Psoas muscle (tissue), 8 donors: Measurements from ENCODE around the gene APBB1. TPM values are rescaled to one million over a fixed set of nuclear protein-coding genes. Genes with fewer than 3 reads are reported as not detected.

Experiments used
- ATAC-seq, 4 donors: fragments of 200-7000 bp; cut with Tn5 transposase; one replicate each; pipeline ENCODE4 v1.9.1; 2020; ENCODE audit warnings: moderate library complexity in 3 of 4, mild to moderate bottlenecking in 2 of 4
- DNase-seq, 2 donors: peaks; one replicate each; pipeline ENCODE4 v3.0.0-alpha.2; 2020
- H3K27ac ChIP-seq: fragments of 200-600 bp; one replicate; pipeline ENCODE4 v1.8.0; 2022
- H3K27me3 ChIP-seq, 3 donors: fragments of 200-600 bp in 1 of 3; one replicate each; pipeline versions ENCODE4 v1.6.1 to v1.8.0; 2013 to 2022; ENCODE audit warnings: low read length in 2 of 3, mild to moderate bottlenecking in 2 of 3, moderate library complexity in 1 of 3; ENCODE audit not compliant: insufficient read depth in 3 of 3
- H3K36me3 ChIP-seq, 2 donors: fragments of 200-600 bp in 1 of 2; one replicate each; pipeline versions ENCODE4 v1.6.1 to v1.8.0; 2013 to 2022; ENCODE audit warnings: low read depth in 1 of 2, mild to moderate bottlenecking in 1 of 2, moderate library complexity in 1 of 2; ENCODE audit not compliant: insufficient read depth in 1 of 2
- H3K4me1 ChIP-seq: fragments of 200-600 bp; one replicate; pipeline ENCODE4 v1.8.0; 2022
- H3K4me3 ChIP-seq: fragments of 200-600 bp; one replicate; pipeline ENCODE4 v1.8.0; 2022; ENCODE audit warnings: mild to moderate bottlenecking
- H3K9me3 ChIP-seq: fragments of 200-600 bp; one replicate; pipeline ENCODE4 v1.8.0; 2022
- CTCF ChIP-seq: fragments of 200-600 bp; IDR thresholded peaks from one replicate; pipeline ENCODE4 v1.8.0; 2022; ENCODE audit warnings: antibody characterized with exemption
- WGBS, 3 donors: extraction: QIAGEN DNeasy Blood & Tissue Kit; methylation state at CpG; one replicate each; pipeline versions ENCODE4 v1.1.6 to v1.1.7; 2013; 5-methylcytosine and 5-hydroxymethylcytosine counted together
- intact Hi-C, 2 donors: fragments of 100-400 bp; cut with DNase I; formaldehyde crosslinking; loops; one replicate each; pipeline versions ENCODE4 v1.11.0 to v1.14.2; 2022
- polyA plus RNA-seq, 3 donors: library from polyadenylated mRNA; stranded (reverse); fragments of 200-250 nt; gene quantifications; one replicate each; pipeline ENCODE4 v1.2.3, GENCODE V29; 2013
- total RNA-seq, 4 donors: library from RNA; stranded (reverse); fragmentation: NEBNext Ultra II Directional in 2 of 4; extraction: Animal tissue kit (Norgen Biotek cat#: 25700) in 2 of 4; gene quantifications; one replicate each; pipeline versions ENCODE4 v1.2.1 to v1.2.4, GENCODE V29; 2021 to 2023
- donor health status: healthy with polysubstance abuse.
- donor health status: DM: no; HTN: no; CAD: no; lungs with moderate emphysema.
- donor health status: Bipolar disorder and iron deficiency.
- donor health status: healthy.
- donor health status: DM: yes; HTN: yes; CAD: no.
- donor health status: DM: no; HTN: no; CAD: no.
- donor health status: DM: no; HTN: no; CAD: no.
- donor health status: DM: yes; HTN: yes; CAD: no.

APBB1 gene
- total and polyA plus RNA-seq, 7 donors: 36.5 to 53.9 (median 42.5) TPM

- DNase-seq: no peak
- Histone ChIP-seq H3K4me1 (no peaks in the 10 kb centered on the region), H3K9me3 (no peaks in the 10 kb centered on the region), H3K4me3 (no peak overlapping the region), H3K27ac (no peak overlapping the region), H3K36me3 (peaks cover 0 to 43% of the 10 kb centered on the region in 2 donors), H3K27me3 (no peaks in the 10 kb centered on the region)
- ATAC-seq: no peak
- intact Hi-C loops: no loop called here
- WGBS, 3 donors: 40 to 45% (median 45%) methylated on average over 2 of the region's 2 CpGs
- no peak for TF ChIP-seq CTCF
Observed at GRCh38 chr11:6406370-6406769, 12.5 kb downstream of the APBB1 start.

GRCh38 chr11:6405846-6406245 is 13.0 kb downstream of the APBB1 start:
- Histone ChIP-seq H3K9me3 (no peaks in the 10 kb centered on the region), H3K27me3 (no peaks in the 10 kb centered on the region), H3K27ac (no peak overlapping the region), H3K36me3 (peaks cover 0 to 45% of the 10 kb centered on the region in 2 donors), H3K4me3 (no peak overlapping the region), H3K4me1 (no peaks in the 10 kb centered on the region)
- WGBS, 3 donors: 90 to 94% (median 92%) methylated on average over 6 of the region's 6 CpGs
- TF ChIP-seq CTCF: no peak
- intact Hi-C loops: no loop called here
- no peak for ATAC-seq
- no peak for DNase-seq

- Histone ChIP-seq H3K4me1 (no peaks in the 10 kb centered on the region), H3K4me3 (no peak overlapping the region), H3K27ac (no peak overlapping the region), H3K36me3 (peaks cover 0 to 45% of the 10 kb centered on the region in 2 donors), H3K9me3 (no peaks in the 10 kb centered on the region), H3K27me3 (no peaks in the 10 kb centered on the region)
- DNase-seq (no peak), ATAC-seq (no peak)
- intact Hi-C loops: no loop called here
- no peak for TF ChIP-seq CTCF
- WGBS, 3 donors: 75 to 77% (median 77%) methylated on average over 13 of the region's 13 CpGs
Observed at GRCh38 chr11:6405052-6405667, 13.7 kb downstream of the APBB1 start.

- H3K4me1 ChIP-seq: no peaks in the 10 kb centered on the region
- no peak for DNase-seq
- 76 to 84% (median 78%) methylated on average over 16 of the region's 16 CpGs for WGBS, 3 donors
- H3K36me3 ChIP-seq: peaks cover 0 to 40% of the 10 kb centered on the region in 2 donors
- peak in 1 of 4 donors; percentile 26 for ATAC-seq
- H3K27ac ChIP-seq: no peak overlapping the region
- H3K27me3 ChIP-seq: no peaks in the 10 kb centered on the region
- intact Hi-C loops: no loop called here
- H3K4me3 ChIP-seq: no peak overlapping the region
- TF ChIP-seq CTCF: no peak
- no peaks in the 10 kb centered on the region for H3K9me3 ChIP-seq
Observed at GRCh38 chr11:6404342-6405051, 14.4 kb downstream of the APBB1 start.
